GM12864 (cell line): Measurements from ENCODE around the gene NINL.

ENCODE experiments used
- DNase-seq: peaks from one replicate; pipeline ENCODE4 v3.0.0-alpha.2; 2011; ENCODE audit warnings: low read depth
- H3K4me3 ChIP-seq: 2 replicates; pipeline ENCODE4 v1.5.1; 2011; ENCODE audit warnings: mild to moderate bottlenecking, low read depth, low read length, control low read depth
- TF ChIP-seq, protein P1 (sequence below): IDR thresholded peaks from 2 replicates; pipeline ENCODE4 v1.5.1; 2011; ENCODE audit warnings: low read depth, mild to moderate bottlenecking, moderate library complexity, low read length, control low read depth, inconsistent platforms; ENCODE audit errors: missing control alignments

NINL gene

GRCh38 chr20:25499031-25499430 is 86.3 kb downstream of the NINL start:
- H3K4me3 ChIP-seq = no peak overlapping the region
- no peak for DNase-seq
- TF ChIP-seq, protein P1, sequence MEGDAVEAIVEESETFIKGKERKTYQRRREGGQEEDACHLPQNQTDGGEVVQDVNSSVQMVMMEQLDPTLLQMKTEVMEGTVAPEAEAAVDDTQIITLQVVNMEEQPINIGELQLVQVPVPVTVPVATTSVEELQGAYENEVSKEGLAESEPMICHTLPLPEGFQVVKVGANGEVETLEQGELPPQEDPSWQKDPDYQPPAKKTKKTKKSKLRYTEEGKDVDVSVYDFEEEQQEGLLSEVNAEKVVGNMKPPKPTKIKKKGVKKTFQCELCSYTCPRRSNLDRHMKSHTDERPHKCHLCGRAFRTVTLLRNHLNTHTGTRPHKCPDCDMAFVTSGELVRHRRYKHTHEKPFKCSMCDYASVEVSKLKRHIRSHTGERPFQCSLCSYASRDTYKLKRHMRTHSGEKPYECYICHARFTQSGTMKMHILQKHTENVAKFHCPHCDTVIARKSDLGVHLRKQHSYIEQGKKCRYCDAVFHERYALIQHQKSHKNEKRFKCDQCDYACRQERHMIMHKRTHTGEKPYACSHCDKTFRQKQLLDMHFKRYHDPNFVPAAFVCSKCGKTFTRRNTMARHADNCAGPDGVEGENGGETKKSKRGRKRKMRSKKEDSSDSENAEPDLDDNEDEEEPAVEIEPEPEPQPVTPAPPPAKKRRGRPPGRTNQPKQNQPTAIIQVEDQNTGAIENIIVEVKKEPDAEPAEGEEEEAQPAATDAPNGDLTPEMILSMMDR = no peak

GRCh38 chr20:25498280-25498606 is 87.1 kb downstream of the NINL start:
- no peak overlapping the region for H3K4me3 ChIP-seq
- TF ChIP-seq, protein P1 = no peak
- no peak for DNase-seq

DNA sequence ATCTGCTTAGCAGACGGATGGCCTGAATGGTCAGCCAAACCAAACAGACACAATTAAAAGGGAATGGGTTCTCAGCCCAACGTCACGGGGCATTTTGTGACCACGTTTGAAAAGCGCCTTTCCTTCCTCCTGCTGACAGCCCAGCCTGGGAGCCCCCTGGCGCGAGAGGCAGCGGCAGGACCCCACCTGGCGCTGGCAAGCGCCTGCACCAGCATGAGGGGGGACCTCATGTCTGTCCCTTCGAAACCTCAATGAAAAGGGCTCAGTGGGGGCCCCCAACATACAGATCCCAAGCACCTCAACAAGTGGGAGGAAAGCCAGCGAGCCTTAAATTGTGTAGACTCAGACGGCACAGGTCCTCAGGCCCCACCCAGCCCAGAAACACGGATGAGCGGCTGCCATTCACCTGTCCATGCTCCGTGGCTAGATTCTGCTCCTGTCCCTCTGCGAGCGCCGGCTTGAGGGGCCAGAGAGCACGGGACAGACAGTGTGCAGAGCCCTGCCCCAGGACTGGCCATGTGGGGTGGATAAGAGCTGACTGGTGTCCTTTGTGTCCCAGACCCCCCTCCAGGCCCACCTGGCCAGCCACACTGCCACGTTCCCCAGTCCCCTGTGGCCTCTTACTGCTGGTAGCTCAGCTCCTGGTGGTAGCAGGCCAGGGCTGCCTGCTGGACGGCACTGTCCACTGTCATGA is 87.6 kb downstream of the NINL start:
- DNase-seq = no peak
- no peak overlapping the region for H3K4me3 ChIP-seq
- TF ChIP-seq, protein P1 = no peak

DNA sequence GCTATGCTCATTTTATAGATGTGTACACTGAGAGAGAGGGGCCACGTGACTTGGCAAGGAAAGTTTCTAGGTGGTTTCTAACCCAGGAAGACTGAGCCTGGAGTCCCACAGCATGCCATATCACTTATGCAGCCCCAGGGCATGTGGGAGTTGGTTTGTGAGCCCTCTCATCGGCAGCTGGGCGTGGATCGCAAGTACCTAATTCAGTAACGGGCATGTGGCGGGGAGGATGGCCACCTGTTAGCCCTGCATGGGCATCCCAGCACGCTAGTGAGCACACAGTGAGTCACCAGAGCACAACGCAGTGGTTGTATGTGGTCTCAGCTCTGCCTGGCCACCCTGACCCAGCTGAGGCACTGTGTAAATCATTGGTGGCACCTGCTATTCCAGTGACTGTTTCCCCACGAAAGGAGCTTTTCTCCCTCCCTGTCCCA is 88.3 kb downstream of the NINL start:
- H3K4me3 ChIP-seq = no peak overlapping the region
- DNase-seq = no peak

DNA sequence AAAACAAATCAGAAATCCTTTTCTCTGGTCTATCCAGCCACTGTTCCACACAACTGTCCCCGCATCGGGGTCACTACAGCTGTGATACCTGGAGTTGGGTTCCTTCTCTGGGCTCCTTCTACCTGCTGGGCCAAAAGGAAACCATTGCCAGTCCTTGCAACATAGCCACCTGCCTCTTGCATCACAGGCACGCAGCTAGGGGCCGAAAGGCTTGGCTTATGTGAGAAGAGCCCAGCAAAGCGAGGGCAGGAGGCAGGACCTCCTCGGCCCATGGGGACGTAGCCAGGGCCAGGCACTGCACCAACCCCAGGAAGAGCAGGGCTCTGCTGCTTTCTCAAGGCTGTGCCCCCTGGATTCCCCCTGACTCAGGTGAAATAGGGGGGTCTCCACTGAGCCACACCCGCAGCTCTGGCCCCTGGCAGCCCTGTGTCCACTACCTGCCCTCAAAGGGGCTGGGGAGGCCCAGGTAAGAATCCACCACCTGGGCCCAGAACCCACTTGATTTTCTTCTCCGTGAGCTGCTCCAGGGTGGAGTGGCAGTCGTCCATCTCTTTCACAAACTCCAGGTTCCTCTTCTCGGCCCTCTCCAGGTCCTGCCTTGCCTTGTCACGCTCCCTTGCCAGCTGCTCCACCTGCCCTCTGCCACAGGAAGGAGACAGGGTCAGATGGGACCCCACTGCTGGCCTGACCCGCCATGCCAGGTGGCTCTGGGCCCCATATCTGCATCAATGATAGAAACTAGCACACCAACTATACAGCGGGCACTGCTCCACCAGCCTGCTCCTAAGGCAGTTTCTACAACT is 89.0 kb downstream of the NINL start:
- DNase-seq = no peak
- H3K4me3 ChIP-seq = no peak overlapping the region
- TF ChIP-seq, protein P1 = no peak

More for the DNA sequence above, 88.3 kb downstream of the NINL start:
- TF ChIP-seq, protein P1 = no peak

DNA sequence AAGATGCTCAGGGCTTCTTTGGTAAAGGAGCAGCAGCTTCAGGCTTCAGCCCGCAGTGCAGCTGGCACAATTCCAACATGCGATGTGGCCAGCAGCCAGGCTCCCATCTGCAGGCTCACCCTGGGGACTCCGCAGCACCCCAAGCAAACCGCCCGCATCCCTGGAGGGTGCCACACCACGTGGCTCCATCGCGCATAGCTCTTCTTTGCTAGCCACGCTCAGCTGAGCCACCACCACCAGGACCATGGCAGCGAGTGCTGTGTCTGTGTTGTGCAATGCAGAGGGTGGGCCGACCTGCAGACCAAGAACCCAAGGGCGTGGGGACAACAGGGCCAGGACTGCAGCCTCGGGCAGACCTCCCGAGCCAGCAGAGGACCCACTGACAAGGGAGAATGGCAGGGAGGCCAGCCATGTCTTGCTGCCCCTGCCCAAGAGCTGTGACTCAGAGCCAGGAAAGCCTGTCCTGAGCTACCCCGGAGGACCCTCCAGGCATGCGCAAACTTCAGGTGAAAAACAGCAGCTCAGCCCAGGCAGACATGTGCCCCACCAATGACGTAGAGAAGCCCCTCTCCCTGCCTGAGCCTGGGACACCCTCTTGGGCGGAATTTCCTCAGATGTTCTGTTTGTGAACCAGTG is 90.0 kb downstream of the NINL start:
- TF ChIP-seq, protein P1 = no peak
- no peak overlapping the region for H3K4me3 ChIP-seq
- no peak for DNase-seq
